Right lobe of liver (tissue), 6 donors: Measurements from ENCODE around the gene TMEM231. TPM values are rescaled to one million over a fixed set of nuclear protein-coding genes. Genes with fewer than 3 reads are reported as not detected.

Experiments
- ATAC-seq, 4 donors: fragments of 200-7000 bp; cut with Tn5 transposase; one replicate each; pipeline ENCODE4 v1.9.1; 2020; ENCODE audit warnings: mild to moderate bottlenecking in 4 of 4, moderate library complexity in 4 of 4
- DNase-seq, 3 donors: peaks; one replicate each; pipeline ENCODE4 v3.0.0-alpha.2; 2020
- H3K27ac ChIP-seq, 3 donors: fragments of 200-600 bp; one replicate each; pipeline ENCODE4 v1.8.0; 2022
- H3K27me3 ChIP-seq, 2 donors: fragments of 200-600 bp; one replicate each; pipeline ENCODE4 v1.8.0; 2022
- H3K36me3 ChIP-seq, 4 donors: fragments of 200-600 bp; sonication (generic) in 1 of 4; one replicate each; pipeline versions ENCODE4 v1.5.1 to v1.8.0; 2017 to 2022; ENCODE audit warnings: control low read depth in 1 of 4
- H3K4me1 ChIP-seq, 4 donors: fragments of 200-600 bp; sonication (generic) in 1 of 4; one replicate each; pipeline versions ENCODE4 v1.5.1 to v1.8.0; 2017 to 2022; ENCODE audit warnings: control low read depth in 1 of 4
- H3K4me3 ChIP-seq, 3 donors: fragments of 200-600 bp; one replicate each; pipeline ENCODE4 v1.8.0; 2022
- H3K9me3 ChIP-seq, 4 donors: fragments of 200-600 bp; sonication (generic) in 1 of 4; one replicate each; pipeline versions ENCODE4 v1.5.1 to v1.8.0; 2017 to 2022; ENCODE audit warnings: control low read depth in 1 of 4
- CTCF ChIP-seq, 4 donors: fragments of 200-600 bp in 3 of 4; fragments of 450-650 bp in 1 of 4; IDR thresholded peaks; one replicate each; pipeline versions ENCODE4 v1.5.1 to v1.8.0; 2016 to 2022; ENCODE audit warnings: antibody characterized with exemption in 4 of 4, mild to moderate bottlenecking in 2 of 4
- POLR2A ChIP-seq: fragments of 450-650 bp; IDR thresholded peaks from one replicate; pipeline ENCODE4 v1.6.1; 2017; ENCODE audit warnings: antibody characterized with exemption, mild to moderate bottlenecking
- WGBS: methylation state at CpG from one replicate; pipeline ENCODE4 v1.1.6; 2018; ENCODE audit warnings: low coverage, low lambda C conversion rate; ENCODE audit not compliant: insufficient coverage; ENCODE audit errors: missing lambda C conversion rate; 5-methylcytosine and 5-hydroxymethylcytosine counted together
- intact Hi-C, 2 donors: fragments of 100-400 bp; cut with DNase I; formaldehyde crosslinking; loops; one replicate each; pipeline versions ENCODE4 v1.11.2 to v1.14.1; 2022
- total RNA-seq, 6 experiments: library from RNA; depleted of rRNA in 2 of 6; stranded (reverse); fragments of >200 nt in 2 of 6; fragmentation: NEBNext Ultra II Directional in 3 of 6; extraction: Animal tissue kit (Norgen Biotek cat#: 25700) in 3 of 6; gene quantifications; one replicate each; pipeline versions ENCODE4 v1.1.0 to v1.2.4, GENCODE V29; 2016 to 2023
- donor health status: DM: no; HTN: yes; CAD: no.
- donor health status: DM: no; HTN: no; CAD: no.
- donor health status: DM: no; HTN: no; CAD: no.
- donor health status: DM: no; HTN: yes; CAD: no.
- donor health status: DM: no; HTN: yes; CAD: no.

The TMEM231 gene
- total RNA-seq, 6 experiments from 2014 or later, result 0.98 to 2.1 (median 1.7) TPM

- no peak for ATAC-seq
Measured at GRCh38 chr16:75589306-75589705, 33.3 kb upstream of the TMEM231 start.

DNA sequence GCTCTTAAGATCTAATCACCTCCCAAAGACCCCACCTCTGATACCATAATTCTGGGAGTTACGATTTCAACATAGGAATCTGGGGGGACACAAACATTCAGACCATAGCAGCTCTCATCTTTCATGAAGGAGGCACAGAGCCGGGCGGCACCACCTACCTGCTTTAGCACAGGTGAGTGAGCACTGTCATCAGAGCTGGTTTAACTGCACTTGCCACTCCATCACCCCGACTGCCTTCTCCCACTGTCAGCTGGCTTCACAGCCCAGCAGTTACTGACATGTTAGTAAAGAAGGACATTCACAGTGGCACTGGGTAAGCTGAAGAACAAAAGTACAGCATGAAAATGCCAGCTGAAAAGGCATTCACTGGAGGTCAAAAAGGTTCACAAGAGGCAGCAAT lies 32.7 kb upstream of the TMEM231 start:
- Histone ChIP-seq H3K4me1 (no peaks in the 10 kb centered on the region), H3K27me3 (no peaks in the 10 kb centered on the region), H3K27ac (no peak overlapping the region), H3K4me3 (no peak overlapping the region), H3K36me3 (no peaks in the 10 kb centered on the region), H3K9me3 (no peaks in the 10 kb centered on the region)
- ATAC-seq (no peak), DNase-seq (no peak)
- TF ChIP-seq POLR2A, result no peak
- no peak for TF ChIP-seq CTCF (IDR thresholded peaks at IDR 0.05)
- intact Hi-C loops, result no loop called here
- 92% methylated on average over 3 of the region's 4 CpGs for WGBS

More at GRCh38 chr16:75589306-75589705, 33.3 kb upstream of the TMEM231 start:
- no peak overlapping the region for H3K27ac ChIP-seq
- H3K4me3 ChIP-seq, result no peak overlapping the region
- no peaks in the 10 kb centered on the region for H3K36me3 ChIP-seq
- intact Hi-C loops, result no loop called here
- WGBS, result 69% methylated on average over 3 of the region's 3 CpGs
- DNase-seq, result no peak
- H3K4me1 ChIP-seq, result no peaks in the 10 kb centered on the region
- TF ChIP-seq POLR2A (no peak), CTCF (IDR thresholded peaks at IDR 0.05) (no peak)
- H3K9me3 ChIP-seq, result no peaks in the 10 kb centered on the region
- H3K27me3 ChIP-seq, result no peaks in the 10 kb centered on the region

DNA sequence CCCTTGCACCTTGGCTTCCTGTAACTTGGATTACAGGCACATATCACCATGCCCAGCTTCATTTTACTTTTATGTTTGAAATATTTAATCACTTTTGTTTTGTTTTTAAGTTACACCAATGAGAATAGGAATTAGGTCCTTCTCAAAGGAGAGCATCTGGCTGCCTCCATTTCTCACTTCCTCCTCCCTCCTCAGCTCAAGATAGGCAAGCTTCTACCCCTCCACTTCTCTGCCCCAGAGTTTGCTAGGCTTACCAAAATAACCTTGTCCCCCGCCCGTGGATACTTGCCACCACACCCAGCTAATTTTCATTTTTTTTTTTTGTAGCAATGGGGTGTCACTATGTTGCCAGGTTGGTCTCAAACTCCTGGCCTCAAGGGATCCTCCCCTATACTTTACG lies 28.1 kb upstream of the TMEM231 start:
- TF ChIP-seq CTCF (IDR thresholded peaks at IDR 0.05) (no peak), POLR2A (no peak)
- WGBS, result 92% methylated on average over 3 of the region's 3 CpGs
- Histone ChIP-seq H3K9me3 (no peaks in the 10 kb centered on the region), H3K4me1 (no peaks in the 10 kb centered on the region), H3K4me3 (no peak overlapping the region), H3K27me3 (no peaks in the 10 kb centered on the region), H3K36me3 (peaks cover 0 to 10% (median 2%) of the 10 kb centered on the region in 4 donors), H3K27ac (no peak overlapping the region)
- ATAC-seq, result no peak
- intact Hi-C loops, result no loop called here
- DNase-seq, result no peak

GRCh38 chr16:75579281-75579834 lies 23.3 kb upstream of the TMEM231 start:
- H3K4me1 ChIP-seq, result no peaks in the 10 kb centered on the region
- TF ChIP-seq POLR2A (no peak), CTCF (IDR thresholded peaks at IDR 0.05) (no peak)
- H3K27me3 ChIP-seq, result no peaks in the 10 kb centered on the region
- ATAC-seq, result no peak
- no peak for DNase-seq
- no peaks in the 10 kb centered on the region for H3K9me3 ChIP-seq
- intact Hi-C loops, result no loop called here
- H3K36me3 ChIP-seq, result peaks cover 0 to 54% (median 19%) of the 10 kb centered on the region in 4 donors
- H3K27ac ChIP-seq, result no peak overlapping the region
- H3K4me3 ChIP-seq, result no peak overlapping the region
- 77% methylated on average over 7 of the region's 7 CpGs for WGBS

- intact Hi-C loops, result no loop called here
- peaks cover 0 to 60% (median 19%) of the 10 kb centered on the region in 4 donors for H3K36me3 ChIP-seq
- no peaks in the 10 kb centered on the region for H3K27me3 ChIP-seq
- H3K9me3 ChIP-seq, result no peaks in the 10 kb centered on the region
- no peak overlapping the region for H3K27ac ChIP-seq
- TF ChIP-seq CTCF (IDR thresholded peaks at IDR 0.05), result no peak
- no peak for TF ChIP-seq POLR2A
- ATAC-seq (no peak), DNase-seq (no peak)
- WGBS, result 82% methylated on average over 2 of the region's 2 CpGs
- no peaks in the 10 kb centered on the region for H3K4me1 ChIP-seq
- H3K4me3 ChIP-seq, result no peak overlapping the region
Measured at GRCh38 chr16:75578725-75579124, 22.7 kb upstream of the TMEM231 start.
